Suprapubic skin (tissue), 4 donors: ENCODE data around the gene CADM3. TPM values are rescaled to one million over a fixed set of nuclear protein-coding genes. Genes with fewer than 3 reads are reported as not detected.

Experiments used
- DNase-seq, 2 donors: peaks; one replicate each; pipeline ENCODE4 v3.0.0-alpha.2; 2019; ENCODE audit warnings: low spot score in 2 of 2
- H3K27ac ChIP-seq: fragments of 200-600 bp; sonication (generic); one replicate; pipeline ENCODE4 v1.5.1; 2019
- H3K27me3 ChIP-seq: fragments of 200-600 bp; sonication (generic); one replicate; pipeline ENCODE4 v1.5.1; 2019
- H3K36me3 ChIP-seq: fragments of 200-600 bp; sonication (generic); one replicate; pipeline ENCODE4 v1.5.1; 2019
- H3K4me1 ChIP-seq: fragments of 200-600 bp; sonication (generic); one replicate; pipeline ENCODE4 v1.5.1; 2019
- H3K4me3 ChIP-seq: fragments of 200-600 bp; sonication (generic); one replicate; pipeline ENCODE4 v1.5.1; 2019; ENCODE audit warnings: mild to moderate bottlenecking
- H3K9me3 ChIP-seq: fragments of 200-600 bp; sonication (generic); one replicate; pipeline ENCODE4 v1.5.1; 2019
- CTCF ChIP-seq, 2 donors: fragments of 200-600 bp in 1 of 2; fragments of 450-650 bp in 1 of 2; sonication (generic) in 1 of 2; IDR thresholded peaks; one replicate each; pipeline ENCODE4 v1.5.1; 2016 to 2019; ENCODE audit warnings: antibody characterized with exemption in 2 of 2, mild to moderate bottlenecking in 1 of 2, moderate library complexity in 1 of 2
- EP300 ChIP-seq: sonication (generic); formaldehyde crosslinking; IDR thresholded peaks from one replicate; pipeline ENCODE4 v1.6.1; 2017; ENCODE audit warnings: antibody characterized with exemption
- POLR2A ChIP-seq, 2 donors: fragments of 450-650 bp; IDR thresholded peaks; one replicate each; pipeline ENCODE4 v1.6.1; 2017; ENCODE audit warnings: antibody characterized with exemption in 2 of 2, mild to moderate bottlenecking in 2 of 2, moderate library complexity in 2 of 2
- POLR2AphosphoS5 ChIP-seq, 3 donors: sonication (generic); formaldehyde crosslinking; IDR thresholded peaks; one replicate each; pipeline ENCODE4 v1.6.1; 2017; ENCODE audit warnings: antibody characterized with exemption in 3 of 3
- WGBS: methylation state at CpG from one replicate; pipeline ENCODE4 v1.1.5; 2018; 5-methylcytosine and 5-hydroxymethylcytosine counted together
- total RNA-seq, 4 donors: library from RNA; depleted of rRNA; stranded (reverse); fragments of >200 nt; gene quantifications; one replicate each; pipeline ENCODE4 v1.1.0, GENCODE V29; 2016

CADM3 gene
- total RNA-seq, 4 donors from 2014 or later = 4.3 to 9.8 (median 7.9) TPM

DNA sequence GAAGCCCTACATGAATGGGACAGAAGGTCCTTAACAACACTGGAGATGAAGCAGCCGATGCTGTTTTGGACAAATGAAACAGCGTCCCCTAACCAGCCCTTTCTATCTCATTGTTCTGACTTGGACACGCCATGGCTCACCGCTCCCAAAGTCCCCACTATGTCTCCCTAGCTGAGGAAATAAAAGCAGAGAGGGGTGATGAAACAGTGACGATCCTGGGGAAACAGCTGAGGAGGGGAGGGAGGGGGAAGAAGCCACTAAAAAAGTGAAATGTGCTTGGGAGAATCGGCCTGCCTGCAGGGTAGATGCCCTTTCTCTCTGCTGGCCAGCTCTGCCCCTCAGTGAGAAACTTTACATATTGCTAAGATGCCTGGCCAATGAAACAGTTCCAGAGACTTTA is 32.2 kb downstream of the CADM3 start:
- Histone ChIP-seq H3K27ac (no peak overlapping the region), H3K36me3 (no peaks in the 10 kb centered on the region), H3K4me1 (no peaks in the 10 kb centered on the region), H3K27me3 (peaks cover 47% of the 10 kb centered on the region), H3K4me3 (no peak overlapping the region), H3K9me3 (no peaks in the 10 kb centered on the region)
- DNase-seq = no peak
- no peak for TF ChIP-seq EP300
- TF ChIP-seq POLR2AphosphoS5 (IDR thresholded peaks at IDR 0.05) = no peak
- TF ChIP-seq POLR2A (IDR thresholded peaks at IDR 0.05) = no peak
- no peak for TF ChIP-seq CTCF (IDR thresholded peaks at IDR 0.05)
- 64% methylated on average over 6 of the region's 6 CpGs for WGBS

- no peak for DNase-seq
- peaks cover 56% of the 10 kb centered on the region for H3K27me3 ChIP-seq
Measured at GRCh38 chr1:159204161-159205141, 33.0 kb downstream of the CADM3 start, which contains the start of gene ACKR1. Gene ACKR1, plus strand, starts transcription at chr1:159204875. Its CDS starts 85 bp downstream, at chr1:159204960.

GRCh38 chr1:159205225-159205624 is 33.8 kb downstream of the CADM3 start:
- peak overlapping the region; percentile 37 for H3K4me3 ChIP-seq
- peak overlapping the region; percentile 38 for H3K27ac ChIP-seq
- WGBS = 65% methylated on average over 6 of the region's 6 CpGs
- TF ChIP-seq CTCF (IDR thresholded peaks at IDR 0.05) = no peak
- no peak for TF ChIP-seq POLR2A (IDR thresholded peaks at IDR 0.05)
- no peak for TF ChIP-seq POLR2AphosphoS5 (IDR thresholded peaks at IDR 0.05)
- TF ChIP-seq EP300 = no peak
- H3K27me3 ChIP-seq = peaks cover 64% of the 10 kb centered on the region
- DNase-seq = no peak
- H3K4me1 ChIP-seq = no peaks in the 10 kb centered on the region
- H3K36me3 ChIP-seq = no peaks in the 10 kb centered on the region
- H3K9me3 ChIP-seq = no peaks in the 10 kb centered on the region

More at GRCh38 chr1:159204161-159205141, 33.0 kb downstream of the CADM3 start, which contains the start of gene ACKR1:
- Histone ChIP-seq H3K4me3 (peak within 1 kb of the TSS; percentile 37), H3K27ac (peak within 1 kb of the TSS; percentile 38), H3K36me3 (no peaks in the 10 kb centered on the region), H3K4me1 (no peaks in the 10 kb centered on the region), H3K9me3 (no peaks in the 10 kb centered on the region)
- TF ChIP-seq CTCF (IDR thresholded peaks at IDR 0.05) (no peak), POLR2A (IDR thresholded peaks at IDR 0.05) (no peak), EP300 (no peak), POLR2AphosphoS5 (IDR thresholded peaks at IDR 0.05) (no peak)
- 54% methylated on average over 13 of the region's 13 CpGs for WGBS

DNA sequence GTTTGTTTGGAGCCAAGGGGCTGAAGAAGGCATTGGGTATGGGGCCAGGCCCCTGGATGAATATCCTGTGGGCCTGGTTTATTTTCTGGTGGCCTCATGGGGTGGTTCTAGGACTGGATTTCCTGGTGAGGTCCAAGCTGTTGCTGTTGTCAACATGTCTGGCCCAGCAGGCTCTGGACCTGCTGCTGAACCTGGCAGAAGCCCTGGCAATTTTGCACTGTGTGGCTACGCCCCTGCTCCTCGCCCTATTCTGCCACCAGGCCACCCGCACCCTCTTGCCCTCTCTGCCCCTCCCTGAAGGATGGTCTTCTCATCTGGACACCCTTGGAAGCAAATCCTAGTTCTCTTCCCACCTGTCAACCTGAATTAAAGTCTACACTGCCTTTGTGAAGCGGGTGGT is 34.7 kb downstream of the CADM3 start:
- TF ChIP-seq POLR2AphosphoS5 (IDR thresholded peaks at IDR 0.05) (no peak), EP300 (no peak), POLR2A (IDR thresholded peaks at IDR 0.05) (no peak), CTCF (IDR thresholded peaks at IDR 0.05) (no peak)
- no peaks in the 10 kb centered on the region for H3K9me3 ChIP-seq
- whole genome bisulfite sequencing = 84% methylated on average over 4 of the region's 4 CpGs
- peaks cover 65% of the 10 kb centered on the region for H3K27me3 ChIP-seq
- H3K27ac ChIP-seq = no peak overlapping the region
- no peaks in the 10 kb centered on the region for H3K4me1 ChIP-seq
- H3K36me3 ChIP-seq = no peaks in the 10 kb centered on the region
- DNase-seq = no peak
- H3K4me3 ChIP-seq = peak overlapping the region; percentile 37

DNA sequence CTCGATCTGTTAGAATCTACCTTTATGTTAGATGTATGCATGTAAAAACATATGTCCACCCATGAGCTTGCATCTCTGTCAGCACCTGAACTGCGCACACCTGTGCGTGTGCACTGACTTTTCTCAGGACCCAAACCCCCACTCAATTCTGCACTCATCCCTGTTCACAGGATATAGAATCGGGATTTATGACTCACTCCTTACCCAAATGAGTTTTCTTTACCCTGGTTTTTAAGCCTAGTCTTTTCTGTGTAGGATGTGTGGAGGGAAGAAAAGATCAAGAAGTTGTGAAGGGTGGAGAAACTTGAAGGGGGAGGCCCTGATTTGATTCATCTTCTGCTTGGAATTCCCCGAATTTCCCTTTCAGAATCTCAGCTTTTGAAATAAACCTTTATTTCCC is 35.7 kb downstream of the CADM3 start:
- DNase-seq = no peak
- Histone ChIP-seq H3K27me3 (peaks cover 60% of the 10 kb centered on the region), H3K9me3 (no peaks in the 10 kb centered on the region), H3K27ac (no peak overlapping the region), H3K4me3 (peak overlapping the region; percentile 37), H3K4me1 (no peaks in the 10 kb centered on the region), H3K36me3 (no peaks in the 10 kb centered on the region)
- no peak for TF ChIP-seq EP300
- TF ChIP-seq POLR2A (IDR thresholded peaks at IDR 0.05) = no peak
- TF ChIP-seq CTCF (IDR thresholded peaks at IDR 0.05) = no peak
- no peak for TF ChIP-seq POLR2AphosphoS5 (IDR thresholded peaks at IDR 0.05)
- 58% methylated on average over 5 of the region's 5 CpGs for WGBS
